DMS79 treated with DMSO at 0.1 percent for 48 hours (cell line): Measurements from ENCODE around the gene ATP5ME.

Experiments
- DNase-seq: peaks from one replicate; lab custom pipeline; 2025; lab: John Stamatoyannopoulos, UW

The ATP5ME gene

DNA sequence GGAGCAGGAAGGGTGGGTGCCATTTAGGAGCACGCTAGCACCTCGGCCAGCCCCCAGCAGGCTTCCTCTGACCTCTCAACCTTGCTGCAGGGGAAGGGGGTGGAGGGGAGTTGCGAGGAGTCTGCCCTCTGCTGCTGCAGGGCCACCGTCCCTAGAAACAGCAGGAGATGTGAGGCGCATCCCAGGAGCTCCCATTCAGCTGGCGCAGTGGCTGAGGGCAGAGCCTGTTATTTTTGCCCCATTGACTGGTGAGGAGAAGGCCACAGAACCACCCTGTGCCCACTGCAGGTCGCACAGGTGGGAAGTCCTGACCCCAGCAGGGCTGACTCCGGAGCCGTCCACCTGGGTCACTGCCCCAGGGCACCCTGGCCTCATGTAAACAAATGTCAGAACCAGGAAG lies 40.7 kb downstream of the ATP5ME start:
- DNase-seq: no peak

DNA sequence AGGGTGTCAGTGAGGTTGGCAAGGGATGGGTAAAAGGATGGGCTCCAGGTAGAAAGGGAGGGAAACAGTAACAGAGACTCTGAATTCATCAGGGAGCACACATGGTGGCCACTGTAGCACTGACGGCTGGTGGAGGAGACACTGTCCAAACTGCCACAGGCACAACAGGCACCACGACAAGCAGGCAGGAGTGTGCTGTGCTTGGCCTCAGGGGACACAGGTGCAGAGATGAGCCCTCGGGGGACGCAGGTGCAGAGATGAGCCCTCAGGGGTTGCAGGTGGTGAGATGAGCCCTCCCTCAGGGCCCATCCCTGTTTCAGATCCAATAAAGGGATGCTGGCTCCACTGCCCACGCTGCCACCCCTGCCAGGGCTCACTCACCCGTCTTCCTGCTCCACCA lies 41.1 kb downstream of the ATP5ME start:
- no peak for DNase-seq

DNA sequence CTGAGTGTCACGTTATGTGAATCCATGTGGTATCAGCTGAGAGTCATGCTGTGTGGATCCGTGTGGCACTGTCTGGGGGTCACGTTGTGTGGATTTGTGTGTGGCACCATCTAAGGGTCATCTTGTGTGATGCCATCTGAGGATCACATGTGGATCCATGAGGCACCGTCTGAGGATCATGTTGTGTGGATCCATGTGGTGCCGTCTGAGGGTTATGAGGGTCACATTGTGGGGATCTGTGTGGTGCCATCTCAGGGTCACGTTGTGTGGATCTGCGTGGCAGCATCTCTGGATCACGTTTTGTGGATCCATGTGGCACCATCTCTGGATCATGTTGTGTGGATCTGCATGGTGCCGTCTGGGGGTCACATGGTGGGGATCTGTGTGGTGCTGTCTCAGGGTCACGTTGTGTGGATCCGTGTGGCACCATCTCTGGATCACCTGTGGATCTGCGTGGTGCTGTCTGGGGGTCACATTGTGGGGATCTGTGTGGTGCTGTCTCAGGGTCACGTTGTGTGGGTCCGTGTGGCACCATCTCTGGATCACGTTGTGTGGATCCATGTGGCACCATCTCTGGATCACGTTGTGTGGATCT lies 41.8 kb downstream of the ATP5ME start:
- no peak for DNase-seq

DNA sequence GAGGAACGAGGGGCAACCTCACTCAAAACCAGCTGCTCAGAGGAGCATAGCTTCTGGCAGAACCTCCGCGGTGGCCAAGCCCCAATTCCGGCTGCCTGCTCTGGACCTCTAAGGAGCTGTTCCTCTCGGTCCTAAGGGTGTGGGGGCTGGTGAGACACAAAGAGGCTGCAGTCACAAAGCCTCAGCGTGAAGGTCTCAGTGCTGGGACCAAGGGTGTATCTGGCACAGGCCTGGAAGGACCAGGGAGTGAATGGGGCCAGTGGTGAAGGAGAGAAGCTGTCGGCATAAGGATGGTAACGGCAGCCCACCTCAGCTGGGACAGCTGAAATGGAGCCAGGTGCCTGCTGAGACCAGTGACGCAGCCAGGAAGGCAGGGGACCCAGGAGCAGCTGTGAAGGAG lies 43.4 kb downstream of the ATP5ME start:
- DNase-seq: no peak

DNA sequence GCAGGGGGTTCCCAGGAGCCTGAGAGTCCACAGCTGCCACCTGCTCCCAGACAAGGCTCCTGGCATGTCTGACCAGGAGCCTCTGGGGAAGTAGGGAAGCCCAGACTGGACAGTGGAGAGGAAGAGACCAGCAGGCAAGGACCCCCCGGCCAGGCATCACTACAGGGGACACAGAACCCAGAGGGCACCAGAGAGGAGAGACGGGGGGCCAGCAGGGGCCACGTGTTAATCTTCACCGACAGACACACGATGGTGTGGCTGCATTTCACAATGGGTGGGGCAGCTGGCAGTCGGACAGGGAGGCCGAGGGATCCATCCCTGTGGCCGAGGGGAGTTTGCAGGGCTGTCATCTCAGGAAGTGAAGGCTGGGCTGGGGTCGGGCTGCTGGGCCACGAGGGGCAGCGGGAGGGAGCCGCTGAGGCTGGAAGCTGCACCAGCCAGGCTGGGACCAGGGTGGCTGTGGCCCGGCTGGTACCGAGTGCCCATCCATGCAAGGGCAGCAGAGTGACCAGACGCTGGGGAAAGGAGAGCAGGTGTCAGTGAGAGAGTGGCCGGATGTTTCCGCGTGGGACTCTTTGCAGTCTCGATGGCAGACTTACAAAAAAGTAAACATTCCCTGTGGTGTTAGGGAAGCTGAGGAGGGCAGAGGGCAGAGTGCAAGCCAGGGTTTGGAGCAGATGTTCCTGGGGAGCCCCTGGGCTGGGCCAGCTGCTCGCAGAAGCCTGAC lies 44.0 kb downstream of the ATP5ME start:
- no peak for DNase-seq

DNA sequence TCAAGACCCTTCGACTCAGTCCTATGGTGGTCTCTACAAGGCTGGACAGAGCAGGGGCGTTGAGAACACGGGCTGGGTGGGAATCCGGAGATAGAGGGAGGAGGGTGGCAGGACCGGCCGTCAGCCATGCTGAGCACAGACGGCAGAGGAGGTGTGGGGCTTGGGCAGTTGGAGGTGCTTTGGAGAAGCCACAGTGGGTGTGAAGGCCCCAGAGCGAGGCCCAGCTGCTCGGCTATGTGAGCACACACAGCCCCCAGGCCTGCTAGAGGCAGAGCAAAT lies 44.5 kb downstream of the ATP5ME start:
- DNase-seq: no peak

DNA sequence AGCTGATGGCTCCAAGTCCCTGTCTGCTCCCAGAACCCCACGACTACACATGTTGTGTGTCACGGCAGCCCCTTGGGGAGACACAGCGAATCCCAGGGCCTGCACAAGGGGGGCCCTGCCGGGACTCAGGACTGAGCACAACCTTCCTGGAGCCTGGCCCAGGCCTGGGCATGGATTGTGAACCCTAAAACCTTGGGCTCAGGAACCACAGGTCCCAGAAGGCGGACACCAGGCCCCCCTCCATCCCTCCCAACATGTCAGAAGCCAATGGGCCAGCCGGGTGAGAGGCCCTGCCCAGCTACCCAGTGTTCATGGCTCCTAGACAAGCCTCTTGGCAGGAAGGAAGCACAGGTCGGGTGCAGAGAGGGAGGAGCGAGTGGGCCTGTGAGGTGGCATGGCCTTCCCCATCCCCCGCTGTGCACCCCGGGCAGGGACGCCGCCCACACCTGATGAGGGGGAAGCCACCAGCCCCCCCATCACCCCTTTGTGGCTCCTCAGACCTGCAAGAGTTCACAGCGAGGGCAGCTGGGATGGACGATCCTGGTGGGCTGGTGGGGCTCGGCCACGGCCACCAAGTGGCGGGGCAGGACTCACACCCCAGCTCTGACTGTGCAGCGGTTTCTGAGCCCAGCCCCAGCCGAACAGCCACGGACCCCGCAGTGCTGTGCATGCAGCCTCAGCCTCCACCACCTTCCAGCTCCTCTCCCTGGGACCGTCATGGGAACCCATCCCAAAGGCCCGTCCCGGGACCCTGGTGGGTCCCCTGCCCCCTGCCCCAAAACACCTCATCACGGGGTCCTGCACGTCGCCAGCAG lies 45.0 kb downstream of the ATP5ME start:
- no peak for DNase-seq

DNA sequence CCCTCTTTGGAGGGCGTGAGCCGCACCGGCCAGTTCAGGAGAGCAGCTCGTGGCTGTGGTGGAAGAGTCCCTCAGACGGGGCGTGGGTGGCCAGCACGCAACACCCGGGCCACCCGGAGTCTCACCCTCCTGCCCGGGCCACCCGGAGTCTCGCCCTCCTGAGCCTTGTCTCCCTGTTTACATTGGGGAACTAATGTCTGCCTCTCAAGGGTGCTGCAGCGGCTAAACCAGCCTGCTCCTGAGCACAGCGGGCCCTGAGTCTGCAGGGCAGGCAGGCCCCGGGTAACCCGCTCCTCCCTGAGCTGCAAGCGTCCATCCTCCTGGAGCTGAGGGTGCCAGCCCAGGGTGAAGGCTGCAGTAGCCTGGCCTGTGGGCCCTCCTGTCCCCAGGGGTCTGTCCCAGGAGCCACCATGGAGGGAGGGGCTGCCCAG lies 45.8 kb downstream of the ATP5ME start:
- no peak for DNase-seq

DNA sequence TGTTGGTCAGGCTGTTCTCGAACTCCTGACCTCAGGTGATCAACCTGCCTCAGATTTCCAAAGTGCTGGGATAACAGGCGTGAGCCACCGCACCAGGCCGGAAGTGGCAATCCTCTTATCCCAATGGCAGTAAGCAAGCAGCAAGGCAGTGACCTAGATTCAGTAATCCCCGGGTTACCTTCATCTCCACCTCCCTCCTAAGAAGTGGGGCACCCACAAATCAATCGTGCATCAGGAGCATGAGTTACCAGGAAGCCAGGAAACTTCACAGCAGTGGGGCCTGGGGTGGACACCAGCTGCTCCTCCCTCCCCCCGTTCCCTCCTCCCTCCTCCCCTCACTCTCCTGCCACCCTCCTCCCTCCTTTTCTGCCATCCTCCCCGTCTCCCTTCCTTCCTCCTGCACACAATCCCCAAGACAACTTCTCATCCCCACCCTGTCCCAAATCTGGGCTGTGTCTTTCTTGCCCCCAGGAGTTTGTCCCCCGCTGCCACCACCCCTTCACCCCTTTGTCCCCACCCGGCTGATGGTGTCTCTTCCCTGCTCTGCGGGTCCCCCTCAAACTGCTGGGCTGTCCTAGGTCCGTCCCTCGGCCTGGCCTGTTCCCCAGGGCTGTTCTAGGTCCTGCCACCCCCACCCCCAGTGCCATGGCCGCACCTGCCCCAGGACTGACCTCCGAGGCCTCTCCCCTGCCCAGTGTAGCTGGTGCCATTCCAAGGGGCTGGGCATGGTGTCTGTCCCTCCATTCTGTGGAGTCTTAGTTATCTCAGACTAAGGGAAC lies 46.5 kb downstream of the ATP5ME start:
- no peak for DNase-seq

DNA sequence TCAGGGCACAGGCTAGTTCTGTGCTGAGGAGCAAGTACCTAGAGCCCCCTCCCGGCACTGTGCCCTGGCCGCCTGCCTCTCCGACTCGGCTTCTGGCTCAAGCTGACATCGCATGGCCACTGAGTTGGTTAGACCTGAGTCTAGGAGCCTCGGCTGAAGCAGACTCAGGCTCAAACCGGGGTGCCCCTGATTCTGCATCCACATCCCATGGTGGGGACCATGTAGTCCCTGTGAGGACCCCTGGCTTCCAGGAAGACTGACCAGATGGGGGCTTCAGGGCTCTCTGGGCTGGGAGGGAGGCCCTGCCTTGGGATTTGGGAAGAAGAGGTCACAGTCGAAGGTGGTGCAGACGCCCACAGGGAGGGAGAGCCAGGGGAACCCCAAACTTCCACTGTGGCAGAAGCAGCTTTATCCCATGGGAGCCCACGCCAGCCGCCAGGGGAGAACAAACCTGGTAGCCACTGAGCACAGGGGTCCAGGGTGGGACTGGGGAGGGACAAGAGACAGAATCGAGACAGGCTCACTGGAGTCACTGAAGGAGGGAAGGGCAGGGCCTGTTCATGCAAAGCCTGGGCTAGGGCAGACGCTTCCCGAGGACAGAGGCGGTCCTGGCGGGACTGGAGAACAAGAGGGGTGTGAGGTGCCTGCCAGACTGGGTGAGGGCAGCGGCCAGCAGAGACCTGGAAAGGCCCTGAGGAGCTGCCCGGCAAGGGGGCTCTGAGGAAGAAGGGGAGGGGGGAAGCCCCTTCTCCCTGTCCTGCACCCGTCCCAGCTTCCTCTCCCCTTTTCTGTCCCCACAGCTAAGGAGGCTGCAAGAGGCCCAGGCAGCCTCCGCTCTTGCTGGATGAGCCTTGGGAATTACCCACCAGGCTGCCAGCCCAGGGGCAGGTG lies 47.6 kb downstream of the ATP5ME start:
- DNase-seq: no peak

DNA sequence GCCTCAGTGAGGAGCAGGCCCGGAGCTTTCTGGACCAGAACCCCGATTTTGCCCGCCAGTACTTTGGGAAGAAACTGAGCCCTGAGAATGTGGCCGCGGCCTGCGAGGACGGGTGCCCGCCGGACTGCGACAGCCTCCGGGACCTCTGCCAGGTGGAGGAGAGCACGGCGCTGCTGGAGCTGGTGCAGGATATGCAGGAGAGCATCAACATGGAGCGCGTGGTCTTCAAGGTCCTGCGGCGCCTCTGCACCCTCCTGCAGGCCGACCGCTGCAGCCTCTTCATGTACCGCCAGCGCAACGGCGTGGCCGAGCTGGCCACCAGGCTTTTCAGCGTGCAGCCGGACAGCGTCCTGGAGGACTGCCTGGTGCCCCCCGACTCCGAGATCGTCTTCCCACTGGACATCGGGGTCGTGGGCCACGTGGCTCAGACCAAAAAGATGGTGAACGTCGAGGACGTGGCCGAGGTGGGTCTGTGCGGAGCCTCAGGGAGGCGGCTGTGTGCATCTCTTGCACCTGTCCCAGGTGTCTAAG lies 48.4 kb downstream of the ATP5ME start:
- no peak for DNase-seq

DNA sequence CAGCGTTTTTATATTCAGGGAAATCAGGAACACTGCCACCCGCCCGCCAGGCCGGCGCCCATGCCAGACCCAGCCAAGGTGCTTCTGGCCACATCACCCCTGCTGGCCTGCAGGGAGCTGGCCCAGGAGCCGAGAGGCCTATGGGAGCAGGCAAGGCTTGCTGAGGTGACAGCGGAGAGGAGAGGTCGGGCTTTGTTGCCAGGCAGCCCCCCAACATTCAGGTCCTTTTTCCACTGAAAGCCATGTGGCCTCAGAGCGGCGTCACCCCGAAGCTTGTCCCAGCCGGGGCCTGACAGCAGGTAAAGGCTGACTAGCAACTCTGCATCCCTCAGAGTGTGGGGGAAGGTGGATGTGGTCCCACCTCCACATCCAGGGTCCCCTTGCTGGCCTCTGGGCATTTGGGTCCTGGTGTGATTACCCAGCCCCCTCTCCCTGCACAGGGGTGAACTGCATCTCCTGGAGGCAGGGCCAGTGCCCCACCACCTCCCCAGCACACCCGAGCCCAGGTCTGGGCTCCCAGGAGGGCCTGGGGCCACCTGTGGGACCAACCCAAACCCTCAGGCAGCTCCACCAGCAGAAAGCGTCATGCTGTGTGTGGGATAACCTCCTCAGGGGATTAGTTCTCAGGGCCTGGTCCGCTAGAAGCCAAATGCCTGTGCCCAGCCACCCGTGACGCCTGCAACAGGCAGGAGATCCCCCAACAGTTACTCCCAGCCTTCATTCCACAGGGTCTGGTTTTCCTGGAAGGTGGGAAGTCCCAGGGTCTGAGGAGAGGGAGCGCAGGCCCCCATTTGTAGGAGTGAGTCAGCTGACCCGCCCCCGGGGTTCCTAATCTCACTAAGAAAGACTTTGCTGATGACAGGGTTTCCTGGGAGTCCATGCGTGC lies 49.1 kb downstream of the ATP5ME start, which contains the start of gene PDE6B:
TSS of gene PDE6B (plus strand) at position 869 of the 886 bp plus-strand sequence. CDS start 54 bp downstream, outside the sequence.
- no peak for DNase-seq

DNA sequence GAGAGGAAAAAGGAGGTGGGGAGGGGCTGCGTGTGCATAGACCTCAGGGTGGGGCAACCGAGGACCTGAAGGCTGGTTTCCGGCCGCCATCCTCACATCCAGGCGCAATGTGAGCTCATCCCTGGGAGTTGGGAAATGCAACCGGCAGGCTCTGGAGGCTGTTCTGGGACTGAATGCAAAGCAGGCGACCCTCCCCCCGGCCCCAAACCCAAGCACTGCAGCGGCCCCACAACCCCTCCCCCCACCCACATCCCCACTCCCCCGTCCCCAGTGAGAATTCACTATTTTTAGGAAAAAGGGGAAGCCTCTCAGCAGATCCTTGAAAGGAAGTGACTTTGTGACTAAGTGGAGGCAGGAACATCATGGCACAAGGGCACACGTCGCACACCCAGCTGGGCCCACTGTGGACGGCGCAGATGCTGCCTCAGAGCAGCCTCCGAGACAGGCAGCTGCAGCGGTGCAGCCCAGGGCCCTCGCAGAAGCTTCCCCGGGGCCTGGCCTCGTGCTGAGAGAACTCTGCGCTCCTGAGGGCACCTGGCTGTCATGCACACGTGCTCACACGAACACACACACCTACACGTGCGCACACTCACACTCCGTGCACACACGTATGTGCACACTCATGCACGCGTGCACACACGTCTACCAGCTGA lies 50.0 kb downstream of the ATP5ME start:
- no peak for DNase-seq

DNA sequence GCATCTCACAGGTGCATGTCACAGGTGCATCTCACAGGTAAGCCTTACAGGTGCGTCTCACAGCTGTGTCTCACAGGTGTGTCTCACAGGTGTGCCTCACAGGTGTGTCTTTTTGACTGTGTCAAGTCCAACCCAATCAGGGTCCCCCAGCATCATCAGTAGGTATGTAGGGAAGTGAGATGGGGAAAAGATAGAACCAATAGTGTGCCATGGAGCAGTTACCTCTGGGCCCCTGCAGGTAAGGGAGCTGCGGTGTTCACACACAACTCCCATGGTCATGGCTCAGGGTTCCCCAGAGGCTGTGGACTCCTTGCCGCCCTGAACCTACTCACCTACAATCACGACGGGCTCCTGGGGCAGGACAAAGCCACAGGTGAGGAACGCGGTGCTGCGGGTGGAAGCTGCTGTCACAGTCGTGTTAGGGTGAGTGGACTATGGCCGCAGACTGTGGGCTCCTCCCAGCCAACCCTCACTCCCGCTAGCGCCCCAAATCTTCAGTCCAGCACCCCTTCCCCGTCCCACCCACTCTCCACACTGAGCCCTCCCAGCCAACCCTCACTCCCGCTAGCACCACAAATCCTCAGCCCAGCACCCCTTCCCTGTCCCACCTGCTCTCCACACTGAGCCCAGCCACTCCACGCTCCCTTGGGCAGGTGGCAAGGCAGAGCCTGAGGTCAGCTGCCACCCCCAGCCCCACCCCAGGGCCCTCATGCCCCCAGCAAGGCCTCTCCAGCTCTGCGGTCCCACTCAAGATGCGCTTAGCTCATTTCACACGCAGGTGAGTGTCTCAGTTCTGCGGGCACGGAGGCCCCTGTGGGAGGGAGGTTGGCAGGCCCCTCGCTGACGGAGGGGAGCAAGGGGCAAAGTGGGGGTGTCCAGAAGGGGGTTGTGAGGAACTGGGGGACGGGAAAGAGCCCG lies 50.8 kb downstream of the ATP5ME start:
- no peak for DNase-seq
